Anterior cingulate cortex (tissue), 58 donors: ENCODE results near the gene ZNF526.
A peak's percentile ranks its signal among the peaks of the same experiment; 100 is the strongest.

ENCODE experiments used
- DNase-seq, 58 donors: peaks; one replicate each; lab custom pipeline; 2025; lab: John Stamatoyannopoulos, UW

ZNF526 gene

GRCh38 chr19:42244347-42245220 is 24.5 kb downstream of the ZNF526 start:
- DNase-seq: peak; percentile 60 to 96 (median 90)

GRCh38 chr19:42245231-42245630 is 25.1 kb downstream of the ZNF526 start:
- peak in 2 of 58 donors; percentile 19 to 36 for DNase-seq

- peak in 57 of 58 donors; percentile 39 to 90 (median 81) for DNase-seq
Measured at GRCh38 chr19:42246143-42246921, 26.2 kb downstream of the ZNF526 start.

- DNase-seq: no peak
Measured at GRCh38 chr19:42246922-42247639, 27.0 kb downstream of the ZNF526 start.

- DNase-seq: no peak
Measured at GRCh38 chr19:42247640-42248199, 27.6 kb downstream of the ZNF526 start.

- peak in 3 of 58 donors; percentile 7 to 28 (median 17) for DNase-seq
Measured at GRCh38 chr19:42248270-42249148, 28.4 kb downstream of the ZNF526 start.

GRCh38 chr19:42249149-42249750 is 29.1 kb downstream of the ZNF526 start:
- peak in 1 of 58 donors; percentile 6 for DNase-seq

- DNase-seq: no peak
Measured at GRCh38 chr19:42249769-42250168, 29.7 kb downstream of the ZNF526 start.

GRCh38 chr19:42250183-42250665 is 30.1 kb downstream of the ZNF526 start:
- peak in 5 of 58 donors; percentile 31 to 55 (median 50) for DNase-seq

- peak in 44 of 58 donors; percentile 8 to 69 (median 43) for DNase-seq
Measured at GRCh38 chr19:42250666-42251531, 30.8 kb downstream of the ZNF526 start.

- DNase-seq: peak in 2 of 58 donors; percentile 18 to 42
Measured at GRCh38 chr19:42251572-42252358, 31.7 kb downstream of the ZNF526 start.

- peak; percentile 48 to 94 (median 84) for DNase-seq
Measured at GRCh38 chr19:42252365-42253244, 32.5 kb downstream of the ZNF526 start.

- DNase-seq: peak in 41 of 58 donors; percentile 29 to 75 (median 54)
Measured at GRCh38 chr19:42253245-42254088, 33.4 kb downstream of the ZNF526 start.

- DNase-seq: peak in 55 of 58 donors; percentile 23 to 88 (median 72)
Measured at GRCh38 chr19:42254089-42254849, 34.2 kb downstream of the ZNF526 start.
